HG03064 (cell line): Measurements from ENCODE around the gene CARD16.
"Not testable (repeated sequence)": the region's sequence is repeated elsewhere in the genome, so short reads cannot be mapped to it uniquely, and the experiment has no call there.

Experiments
- ATAC-seq: cut with Tn5 transposase; IDR thresholded peaks from one replicate; pipeline ENCODE4 v1.9.1; 2021; ENCODE audit warnings: low read depth; ENCODE audit not compliant: unreplicated experiment

CARD16 gene

GRCh38 chr11:105044557-105045524, at the start of gene CARD16:
TSS of gene CARD16 (minus strand) at chr11:105045335. CDS start at chr11:105045297, 38 bp downstream.
- peak; percentile 99 for ATAC-seq

GRCh38 chr11:105092256-105093239, 47.4 kb upstream of the CARD16 start:
- no peak for ATAC-seq

- ATAC-seq: no peak
Observed at GRCh38 chr11:105081412-105082150, 36.4 kb upstream of the CARD16 start.

DNA sequence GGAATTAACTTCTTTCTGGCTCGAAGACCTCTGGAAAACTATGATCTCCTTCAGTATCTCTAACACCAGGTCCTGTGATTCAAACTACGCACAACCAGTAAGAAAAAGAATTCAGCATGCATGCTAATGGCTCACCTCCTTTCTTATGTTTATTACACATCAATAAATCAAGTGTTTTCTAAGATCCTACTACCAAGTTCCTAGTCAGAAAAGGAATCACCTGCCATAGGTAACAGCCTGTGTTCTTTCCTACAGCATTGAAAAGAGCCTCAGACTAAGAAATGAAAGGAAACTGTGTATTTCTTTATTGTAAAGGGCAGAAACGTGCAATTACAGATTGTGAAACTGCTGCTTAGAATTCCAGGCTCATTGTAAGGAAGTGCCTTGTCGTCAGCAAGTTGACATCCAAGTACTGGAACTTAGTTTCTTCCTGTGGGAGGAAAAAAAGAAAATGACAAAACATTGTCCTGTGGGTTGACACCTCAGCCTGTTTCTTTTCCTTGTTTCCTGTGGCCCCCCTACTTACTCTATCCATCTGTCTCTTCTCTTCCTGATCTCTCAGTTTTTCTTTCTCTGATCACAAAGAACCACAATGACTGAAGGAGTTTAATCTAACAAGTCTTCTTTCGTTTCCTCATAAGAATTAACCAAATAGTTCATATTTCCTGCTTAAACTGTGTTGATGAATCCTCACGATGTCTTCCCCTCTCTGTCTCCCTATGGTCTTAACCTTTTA, 35.2 kb upstream of the CARD16 start:
- ATAC-seq: not testable (repeated sequence)

GRCh38 chr11:105078283-105078682, 33.1 kb upstream of the CARD16 start:
- no peak for ATAC-seq

DNA sequence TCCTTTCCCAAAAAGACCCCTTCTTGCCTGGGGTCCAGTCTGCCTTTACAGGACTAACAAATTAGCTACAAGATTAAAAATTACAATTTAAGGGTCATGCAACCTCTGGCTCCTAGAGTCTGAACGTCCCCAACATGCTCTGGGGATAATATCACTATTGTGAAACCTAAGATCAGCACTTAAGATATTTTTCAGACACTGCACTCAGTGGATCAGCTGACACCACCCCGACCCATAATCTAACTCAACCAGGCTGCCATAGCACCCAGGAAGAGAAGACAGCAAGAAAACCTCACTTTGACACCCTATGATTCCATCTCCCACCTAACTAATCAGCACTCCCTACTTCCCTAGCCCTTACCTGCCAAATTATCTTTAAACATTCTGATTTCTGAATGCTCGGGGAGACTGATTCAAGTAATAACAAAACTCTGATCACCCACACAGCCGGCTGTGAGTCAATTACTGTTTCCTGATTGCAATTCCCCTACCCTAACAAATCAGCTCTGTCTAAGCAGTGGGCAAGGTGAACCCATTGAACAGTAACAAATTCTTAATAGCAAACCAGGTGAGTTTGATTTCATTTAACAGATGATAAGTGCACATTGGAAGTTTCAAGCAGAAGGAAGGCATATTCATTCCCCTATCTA, 32.1 kb upstream of the CARD16 start:
- not testable (repeated sequence) for ATAC-seq

DNA sequence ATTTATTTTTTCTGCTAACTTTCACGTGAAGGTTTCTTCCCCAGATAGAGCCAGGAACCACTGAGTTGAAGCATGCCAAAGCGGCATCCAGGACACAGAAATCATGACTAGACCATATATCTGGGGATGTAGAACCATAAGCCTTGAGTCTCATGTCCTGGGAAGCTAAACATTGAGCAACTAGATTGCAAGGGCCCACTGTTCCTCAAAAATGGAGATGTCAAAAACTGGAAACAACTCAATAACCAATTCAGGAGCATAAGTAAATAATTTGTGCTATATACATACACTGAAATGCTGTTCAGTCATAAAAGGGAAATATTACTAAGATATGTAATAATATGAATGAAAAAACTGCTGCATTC, 29.0 kb upstream of the CARD16 start:
- no peak for ATAC-seq

DNA sequence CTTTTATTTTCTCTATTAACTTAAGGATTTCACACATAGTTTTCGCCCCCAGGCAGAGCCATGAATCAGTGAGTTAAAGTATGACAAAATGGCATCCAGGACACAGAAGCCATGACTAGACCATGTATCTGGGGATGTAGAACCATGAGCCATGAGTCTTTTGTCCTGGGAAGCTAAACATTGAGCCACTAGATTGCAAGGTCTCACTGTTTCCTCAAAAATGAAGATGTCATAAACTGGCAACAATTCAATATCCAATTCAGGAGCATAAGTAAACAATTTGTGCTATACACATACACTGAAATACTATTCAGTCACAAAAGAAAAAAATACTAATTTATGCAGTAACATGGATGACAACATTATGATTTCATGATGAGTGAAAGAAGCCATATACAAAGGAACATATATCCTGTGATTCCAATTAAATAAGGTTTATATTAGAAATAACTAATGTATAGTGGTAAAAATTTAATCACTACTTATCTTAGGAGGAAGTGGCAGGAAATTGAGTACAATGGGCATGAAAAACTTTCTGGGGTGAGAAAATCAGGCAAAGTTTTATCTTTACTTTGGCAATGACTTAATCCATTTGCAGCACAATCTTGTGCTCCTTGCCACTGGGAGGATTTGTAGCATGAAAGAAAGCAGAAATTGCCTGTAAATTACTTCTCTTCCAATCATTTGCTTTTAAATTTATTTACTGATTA, 28.5 kb upstream of the CARD16 start:
- ATAC-seq: no peak

- ATAC-seq: not testable (repeated sequence)
Observed at GRCh38 chr11:105072080-105072479, 26.9 kb upstream of the CARD16 start.

- no peak for ATAC-seq
Observed at GRCh38 chr11:105071089-105071732, 26.1 kb upstream of the CARD16 start.

DNA sequence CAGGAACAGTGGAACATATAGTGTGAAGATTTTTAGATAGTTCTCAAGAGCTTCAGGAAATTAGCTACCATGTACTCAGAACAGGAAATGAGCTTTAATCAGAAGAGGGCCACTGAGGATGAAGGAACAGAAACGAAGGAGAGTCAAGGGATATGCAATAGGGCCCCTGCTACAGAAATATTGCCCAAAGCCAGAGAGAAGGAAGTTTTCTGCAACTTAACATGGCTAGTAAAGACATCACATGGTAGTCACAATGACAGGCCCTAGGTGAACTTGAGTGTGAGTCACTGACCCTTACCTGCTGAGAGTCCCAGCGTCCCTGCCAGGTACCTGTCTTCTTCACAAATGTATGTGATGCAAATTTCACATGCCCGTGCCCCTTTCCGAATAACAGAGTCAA, 25.2 kb upstream of the CARD16 start:
- ATAC-seq: no peak

DNA sequence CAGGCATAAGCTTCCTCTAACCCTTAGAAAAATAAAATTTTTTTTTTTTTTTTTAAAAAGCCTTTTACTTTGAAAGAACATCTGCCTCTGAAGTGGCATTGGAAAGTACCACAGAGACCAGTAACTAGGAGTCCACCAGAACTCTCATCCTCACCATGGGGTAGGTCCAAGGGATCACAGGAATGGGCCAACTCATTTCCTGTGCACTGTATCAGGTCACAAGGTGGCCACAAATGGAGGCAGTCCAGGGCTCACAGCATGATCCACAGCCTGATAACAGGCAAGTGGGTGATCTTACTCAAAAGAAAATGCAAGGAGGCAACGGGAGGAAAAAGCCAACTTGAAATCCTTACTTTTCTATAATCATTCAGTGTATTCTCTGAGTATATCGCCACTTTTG, 24.6 kb upstream of the CARD16 start:
- not testable (repeated sequence) for ATAC-seq

DNA sequence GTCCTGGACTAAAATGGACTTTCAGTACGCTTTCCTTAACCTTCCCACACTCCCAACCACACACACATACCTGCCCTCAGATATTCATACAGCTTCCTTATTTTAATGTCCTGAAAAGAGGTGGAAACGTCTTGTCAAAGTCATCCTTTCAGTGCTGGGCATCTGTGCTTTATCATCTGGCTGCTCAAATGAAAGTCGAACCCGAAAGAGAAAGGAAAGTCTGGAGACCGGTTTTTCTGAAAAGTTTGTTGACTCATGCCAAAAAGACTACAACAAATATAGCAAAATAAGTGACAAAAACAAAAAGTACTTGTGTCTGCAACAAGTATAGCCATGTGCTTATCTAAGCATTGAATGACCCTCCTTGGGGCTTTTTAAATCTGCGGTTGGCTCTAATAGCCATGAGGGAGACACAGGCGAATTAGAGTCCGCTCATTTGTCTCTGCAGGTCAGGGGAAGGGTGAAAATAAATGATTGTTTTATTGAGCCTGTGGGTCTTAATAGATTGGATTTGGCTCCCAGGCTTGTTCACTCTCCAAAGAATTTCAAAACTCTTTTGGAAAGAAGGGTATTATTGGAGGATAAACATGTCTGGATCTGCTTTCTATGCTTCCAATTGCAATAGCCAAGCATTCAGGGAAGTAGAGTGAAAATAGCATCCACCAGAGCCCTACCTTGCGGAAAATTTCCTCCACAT, 18.3 kb upstream of the CARD16 start:
- not testable (repeated sequence) for ATAC-seq

GRCh38 chr11:105057432-105057831, 12.3 kb upstream of the CARD16 start:
- ATAC-seq: no peak

- no peak for ATAC-seq
Observed at GRCh38 chr11:105056446-105056845, 11.3 kb upstream of the CARD16 start.

DNA sequence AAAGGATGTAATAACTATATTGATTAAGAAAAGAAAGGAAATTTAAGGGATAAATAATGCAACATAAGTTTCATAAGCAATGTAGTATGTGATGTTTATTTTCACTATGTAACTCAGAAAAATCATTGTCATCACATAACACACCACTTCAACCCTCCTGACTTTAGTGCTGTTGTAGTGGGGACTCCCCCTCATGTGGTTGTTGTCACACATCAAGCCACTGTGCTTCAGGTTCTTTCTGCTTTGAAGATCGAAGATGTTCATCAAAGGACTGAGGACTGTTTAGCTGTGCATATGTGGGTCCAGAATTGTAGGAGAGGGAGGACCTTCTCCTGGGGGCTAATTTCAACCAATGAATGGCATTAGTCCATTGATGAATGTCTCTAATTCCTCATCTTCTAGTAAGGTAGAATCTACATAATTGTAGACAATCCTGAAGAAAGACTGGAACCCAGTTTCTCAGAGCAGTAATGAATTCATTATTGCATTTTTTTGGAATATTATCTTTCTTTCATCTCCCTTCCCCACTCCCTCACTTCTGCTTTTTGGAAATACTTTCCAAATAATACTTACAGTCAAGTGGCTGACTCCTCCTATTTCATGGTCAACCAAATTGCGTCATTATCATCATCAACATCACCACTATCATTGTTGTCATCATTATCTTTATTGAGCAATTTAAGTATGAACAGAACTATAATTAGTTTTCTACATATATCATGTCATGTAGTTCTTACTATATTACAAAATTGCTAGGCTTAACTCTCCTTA, 9.8 kb upstream of the CARD16 start:
- ATAC-seq: no peak

DNA sequence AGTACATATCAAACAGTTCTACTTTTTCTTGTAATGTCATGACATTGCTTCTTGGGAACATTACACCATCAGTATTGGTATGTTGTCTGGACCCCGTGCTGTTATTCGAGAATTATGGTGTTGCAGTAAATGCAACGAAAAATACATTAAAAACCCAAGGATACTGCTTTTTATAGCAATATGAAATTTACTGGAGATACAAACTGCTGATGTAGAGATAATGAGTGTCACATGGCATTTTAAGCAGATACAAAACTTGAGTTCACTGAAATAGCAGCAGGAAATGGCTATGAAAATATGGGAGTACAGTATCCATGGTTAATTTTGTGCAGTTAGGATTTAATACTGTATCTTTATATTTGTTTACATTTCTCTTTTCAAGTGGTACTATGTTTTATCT, 7.4 kb upstream of the CARD16 start:
- ATAC-seq: no peak
